ENCODE results near the gene PHF21A.

Gene PHF21A

DNA sequence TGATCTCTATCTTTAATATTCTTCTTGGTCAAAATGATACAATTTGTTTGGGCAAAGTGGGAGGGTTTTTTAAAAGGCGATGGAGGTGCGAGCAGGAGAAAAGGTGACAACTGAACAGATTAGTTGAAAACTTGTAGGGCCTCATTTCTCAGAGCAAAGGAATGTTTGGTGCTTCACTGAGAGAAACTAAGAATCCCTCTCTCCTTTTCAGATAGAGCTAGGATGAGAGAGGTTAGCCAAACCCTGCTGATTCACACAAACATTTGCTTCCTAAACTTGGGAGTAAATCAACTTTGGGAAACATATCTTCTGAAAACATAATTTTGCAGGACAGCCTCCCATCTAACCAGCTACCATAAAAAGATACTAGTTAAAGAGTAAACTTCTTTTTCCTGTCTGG, 57.0 kb downstream of the PHF21A start:
- ATAC-seq = no peak
- TF ChIP-seq ARNTL (CRISPR knock-in tag; IDR thresholded peaks at IDR 0.05; ENCODE audit: borderline replicate concordance, low read depth) (no peak), ZFP3 (CRISPR knock-in tag; IDR thresholded peaks at IDR 0.05) (no peak), PPARA (CRISPR knock-in tag; IDR thresholded peaks at IDR 0.05; ENCODE audit: borderline replicate concordance) (no peak), RARB (CRISPR knock-in tag; IDR thresholded peaks at IDR 0.05) (no peak), GLIS3 (CRISPR knock-in tag; IDR thresholded peaks at IDR 0.05) (no peak), ZFP30 (CRISPR knock-in tag; IDR thresholded peaks at IDR 0.05) (no peak), OSR1 (CRISPR knock-in tag; IDR thresholded peaks at IDR 0.05) (no peak), TOX (CRISPR knock-in tag; IDR thresholded peaks at IDR 0.05; ENCODE audit: borderline replicate concordance) (no peak), ZC3H10 (CRISPR knock-in tag; IDR thresholded peaks at IDR 0.05) (no peak)
- TF ChIP-seq, protein P1, sequence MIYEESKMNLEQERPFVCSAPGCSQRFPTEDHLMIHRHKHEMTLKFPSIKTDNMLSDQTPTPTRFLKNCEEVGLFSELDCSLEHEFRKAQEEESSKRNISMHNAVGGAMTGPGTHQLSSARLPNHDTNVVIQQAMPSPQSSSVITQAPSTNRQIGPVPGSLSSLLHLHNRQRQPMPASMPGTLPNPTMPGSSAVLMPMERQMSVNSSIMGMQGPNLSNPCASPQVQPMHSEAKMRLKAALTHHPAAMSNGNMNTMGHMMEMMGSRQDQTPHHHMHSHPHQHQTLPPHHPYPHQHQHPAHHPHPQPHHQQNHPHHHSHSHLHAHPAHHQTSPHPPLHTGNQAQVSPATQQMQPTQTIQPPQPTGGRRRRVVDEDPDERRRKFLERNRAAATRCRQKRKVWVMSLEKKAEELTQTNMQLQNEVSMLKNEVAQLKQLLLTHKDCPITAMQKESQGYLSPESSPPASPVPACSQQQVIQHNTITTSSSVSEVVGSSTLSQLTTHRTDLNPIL (CRISPR knock-in tag; IDR thresholded peaks at IDR 0.05; ENCODE audit: low read depth) = no peak
- TF ChIP-seq, protein P2, sequence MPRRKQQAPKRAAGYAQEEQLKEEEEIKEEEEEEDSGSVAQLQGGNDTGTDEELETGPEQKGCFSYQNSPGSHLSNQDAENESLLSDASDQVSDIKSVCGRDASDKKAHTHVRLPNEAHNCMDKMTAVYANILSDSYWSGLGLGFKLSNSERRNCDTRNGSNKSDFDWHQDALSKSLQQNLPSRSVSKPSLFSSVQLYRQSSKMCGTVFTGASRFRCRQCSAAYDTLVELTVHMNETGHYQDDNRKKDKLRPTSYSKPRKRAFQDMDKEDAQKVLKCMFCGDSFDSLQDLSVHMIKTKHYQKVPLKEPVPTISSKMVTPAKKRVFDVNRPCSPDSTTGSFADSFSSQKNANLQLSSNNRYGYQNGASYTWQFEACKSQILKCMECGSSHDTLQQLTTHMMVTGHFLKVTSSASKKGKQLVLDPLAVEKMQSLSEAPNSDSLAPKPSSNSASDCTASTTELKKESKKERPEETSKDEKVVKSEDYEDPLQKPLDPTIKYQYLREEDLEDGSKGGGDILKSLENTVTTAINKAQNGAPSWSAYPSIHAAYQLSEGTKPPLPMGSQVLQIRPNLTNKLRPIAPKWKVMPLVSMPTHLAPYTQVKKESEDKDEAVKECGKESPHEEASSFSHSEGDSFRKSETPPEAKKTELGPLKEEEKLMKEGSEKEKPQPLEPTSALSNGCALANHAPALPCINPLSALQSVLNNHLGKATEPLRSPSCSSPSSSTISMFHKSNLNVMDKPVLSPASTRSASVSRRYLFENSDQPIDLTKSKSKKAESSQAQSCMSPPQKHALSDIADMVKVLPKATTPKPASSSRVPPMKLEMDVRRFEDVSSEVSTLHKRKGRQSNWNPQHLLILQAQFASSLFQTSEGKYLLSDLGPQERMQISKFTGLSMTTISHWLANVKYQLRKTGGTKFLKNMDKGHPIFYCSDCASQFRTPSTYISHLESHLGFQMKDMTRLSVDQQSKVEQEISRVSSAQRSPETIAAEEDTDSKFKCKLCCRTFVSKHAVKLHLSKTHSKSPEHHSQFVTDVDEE (CRISPR knock-in tag; IDR thresholded peaks at IDR 0.05) = no peak

DNA sequence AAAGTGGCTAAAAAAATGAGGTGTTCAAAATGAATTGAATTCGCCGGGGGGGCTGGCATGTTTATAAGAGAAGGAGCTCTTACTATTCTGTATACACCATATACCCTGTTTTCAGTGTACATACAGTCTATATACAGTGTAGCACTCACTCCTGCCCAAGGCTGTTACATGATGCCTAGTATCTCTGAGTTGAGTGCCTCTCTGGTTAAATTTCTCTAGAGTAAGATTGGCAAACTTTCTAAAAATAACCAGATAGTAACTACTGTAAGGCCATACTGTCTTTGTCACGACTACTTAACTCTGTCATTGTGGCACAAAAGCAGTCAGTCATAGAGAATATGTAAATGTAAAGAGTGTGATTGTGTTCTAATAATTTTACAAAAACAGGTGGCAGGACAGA, 58.1 kb downstream of the PHF21A start:
- TF ChIP-seq ZFP30 (CRISPR knock-in tag; IDR thresholded peaks at IDR 0.05) = no peak
- no peak for TF ChIP-seq BACH2 (CRISPR knock-in tag; IDR thresholded peaks at IDR 0.05; ENCODE audit: borderline replicate concordance)
- TF ChIP-seq ZC3H10 (CRISPR knock-in tag; IDR thresholded peaks at IDR 0.05) = no peak
- TF ChIP-seq ISL1 (CRISPR knock-in tag; IDR thresholded peaks at IDR 0.05) = no peak
- no peak for TF ChIP-seq ZFP3 (CRISPR knock-in tag; IDR thresholded peaks at IDR 0.05)
- no peak for TF ChIP-seq GLIS3 (CRISPR knock-in tag; IDR thresholded peaks at IDR 0.05)
- TF ChIP-seq SNAI2 (CRISPR knock-in tag; IDR thresholded peaks at IDR 0.05) = no peak
- TF ChIP-seq RARB (CRISPR knock-in tag; IDR thresholded peaks at IDR 0.05) = no peak
- TF ChIP-seq, protein P3, sequence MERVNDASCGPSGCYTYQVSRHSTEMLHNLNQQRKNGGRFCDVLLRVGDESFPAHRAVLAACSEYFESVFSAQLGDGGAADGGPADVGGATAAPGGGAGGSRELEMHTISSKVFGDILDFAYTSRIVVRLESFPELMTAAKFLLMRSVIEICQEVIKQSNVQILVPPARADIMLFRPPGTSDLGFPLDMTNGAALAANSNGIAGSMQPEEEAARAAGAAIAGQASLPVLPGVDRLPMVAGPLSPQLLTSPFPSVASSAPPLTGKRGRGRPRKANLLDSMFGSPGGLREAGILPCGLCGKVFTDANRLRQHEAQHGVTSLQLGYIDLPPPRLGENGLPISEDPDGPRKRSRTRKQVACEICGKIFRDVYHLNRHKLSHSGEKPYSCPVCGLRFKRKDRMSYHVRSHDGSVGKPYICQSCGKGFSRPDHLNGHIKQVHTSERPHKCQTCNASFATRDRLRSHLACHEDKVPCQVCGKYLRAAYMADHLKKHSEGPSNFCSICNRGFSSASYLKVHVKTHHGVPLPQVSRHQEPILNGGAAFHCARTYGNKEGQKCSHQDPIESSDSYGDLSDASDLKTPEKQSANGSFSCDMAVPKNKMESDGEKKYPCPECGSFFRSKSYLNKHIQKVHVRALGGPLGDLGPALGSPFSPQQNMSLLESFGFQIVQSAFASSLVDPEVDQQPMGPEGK (CRISPR knock-in tag; IDR thresholded peaks at IDR 0.05; ENCODE audit: borderline replicate concordance) = no peak
- ATAC-seq = no peak

DNA sequence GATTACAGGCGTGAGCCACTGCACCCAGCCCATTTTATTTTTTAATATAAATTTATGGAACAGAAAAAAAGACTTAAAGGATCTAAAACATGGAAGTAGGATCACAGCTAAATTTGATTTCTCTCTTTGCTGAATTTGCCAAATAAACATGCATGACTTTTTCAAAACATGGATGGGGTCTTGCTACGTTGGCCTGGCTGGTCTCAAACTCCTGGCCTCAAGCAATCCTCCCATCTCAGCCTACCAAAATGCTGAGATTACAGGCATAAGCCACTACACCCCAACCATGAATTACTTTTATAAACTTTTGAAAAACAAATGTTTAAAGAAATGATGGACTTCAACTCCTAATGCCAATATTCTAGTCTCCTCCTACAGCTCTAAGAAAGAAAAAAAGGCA, 61.2 kb downstream of the PHF21A start:
- no peak for ATAC-seq

More for the DNA sequence above, 61.2 kb downstream of the PHF21A start:
- TF ChIP-seq, protein P1 (CRISPR knock-in tag; IDR thresholded peaks at IDR 0.05; ENCODE audit: low read depth) = no peak
- TF ChIP-seq OSR1 (CRISPR knock-in tag; IDR thresholded peaks at IDR 0.05) (no peak), RARB (CRISPR knock-in tag; IDR thresholded peaks at IDR 0.05) (no peak), ISL1 (CRISPR knock-in tag; IDR thresholded peaks at IDR 0.05) (no peak), SNAI2 (CRISPR knock-in tag; IDR thresholded peaks at IDR 0.05) (no peak), PPARA (CRISPR knock-in tag; IDR thresholded peaks at IDR 0.05; ENCODE audit: borderline replicate concordance) (no peak), BACH2 (CRISPR knock-in tag; IDR thresholded peaks at IDR 0.05; ENCODE audit: borderline replicate concordance) (no peak), ARNTL (CRISPR knock-in tag; IDR thresholded peaks at IDR 0.05; ENCODE audit: borderline replicate concordance, low read depth) (no peak), ZFP3 (CRISPR knock-in tag; IDR thresholded peaks at IDR 0.05) (no peak), ZFP30 (CRISPR knock-in tag; IDR thresholded peaks at IDR 0.05) (no peak), CSDC2 (CRISPR knock-in tag; IDR thresholded peaks at IDR 0.05) (no peak), ZNF565 (CRISPR knock-in tag; conservative IDR thresholded peaks at IDR 0.05; ENCODE audit: low read depth) (no peak)
- TF ChIP-seq, protein P4, sequence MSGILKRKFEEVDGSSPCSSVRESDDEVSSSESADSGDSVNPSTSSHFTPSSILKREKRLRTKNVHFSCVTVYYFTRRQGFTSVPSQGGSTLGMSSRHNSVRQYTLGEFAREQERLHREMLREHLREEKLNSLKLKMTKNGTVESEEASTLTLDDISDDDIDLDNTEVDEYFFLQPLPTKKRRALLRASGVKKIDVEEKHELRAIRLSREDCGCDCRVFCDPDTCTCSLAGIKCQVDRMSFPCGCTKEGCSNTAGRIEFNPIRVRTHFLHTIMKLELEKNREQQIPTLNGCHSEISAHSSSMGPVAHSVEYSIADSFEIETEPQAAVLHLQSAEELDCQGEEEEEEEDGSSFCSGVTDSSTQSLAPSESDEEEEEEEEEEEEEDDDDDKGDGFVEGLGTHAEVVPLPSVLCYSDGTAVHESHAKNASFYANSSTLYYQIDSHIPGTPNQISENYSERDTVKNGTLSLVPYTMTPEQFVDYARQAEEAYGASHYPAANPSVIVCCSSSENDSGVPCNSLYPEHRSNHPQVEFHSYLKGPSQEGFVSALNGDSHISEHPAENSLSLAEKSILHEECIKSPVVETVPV (CRISPR knock-in tag; IDR thresholded peaks at IDR 0.05) = no peak
- TF ChIP-seq, protein P2 (CRISPR knock-in tag; IDR thresholded peaks at IDR 0.05) = no peak

All from SK-N-SH treated with all-trans-retinoic acid at 6 μM for 48 hours (cell line).